ENCODE data around the gene EMP3. TPM values are rescaled to one million over a fixed set of nuclear protein-coding genes. Genes with fewer than 3 reads are reported as not detected.

EMP3 gene
- total RNA-seq, 1 donor = 185 TPM

DNA sequence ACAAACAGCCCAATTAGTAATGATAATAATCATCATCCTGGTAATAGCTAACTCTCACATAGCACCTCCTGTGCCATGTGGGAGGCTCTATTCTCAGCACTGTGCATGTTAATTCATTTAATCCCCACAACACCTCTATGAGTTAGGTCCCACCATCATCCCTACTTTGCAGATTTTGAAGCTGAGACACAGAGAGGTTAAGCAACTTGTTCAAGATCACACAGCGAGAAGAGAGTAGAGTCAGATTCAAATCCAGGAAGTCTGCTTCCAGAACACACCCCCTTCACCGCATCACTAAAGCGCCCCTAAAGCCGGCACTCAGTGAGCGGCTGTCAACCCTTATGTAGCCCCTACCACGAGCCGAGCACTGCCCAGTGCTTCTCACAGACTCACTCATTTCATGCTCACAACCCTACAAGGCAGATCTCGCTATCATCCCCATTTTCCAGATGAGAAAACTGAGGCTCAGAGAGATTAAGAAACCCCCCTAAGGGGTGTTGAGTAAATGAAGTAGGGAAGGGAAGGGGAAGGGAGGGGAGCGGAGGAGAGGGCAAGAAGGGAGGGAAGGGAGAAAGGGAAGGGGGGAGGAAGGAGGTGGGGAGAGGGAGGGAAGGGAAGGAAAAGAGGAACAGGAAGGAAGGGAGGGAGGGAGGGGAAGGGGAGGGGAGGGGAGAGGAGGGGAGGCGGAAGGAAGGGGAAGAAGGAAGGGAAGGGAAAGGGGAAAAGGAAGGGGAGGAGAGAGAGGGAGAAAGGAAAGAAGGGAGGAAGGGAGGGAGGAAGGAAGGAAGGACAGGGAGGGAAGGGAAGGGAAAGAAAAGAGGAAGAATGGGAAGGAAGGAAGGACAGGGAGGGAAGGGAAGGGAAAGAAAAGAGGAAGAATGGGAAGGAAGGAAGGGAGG, 16.4 kb downstream of the EMP3 start:
- Histone ChIP-seq H3K9me3 (ENCODE audit: low read depth, low read length) (no peaks in the 10 kb centered on the region), H3K4me3 (ENCODE audit: insufficient read depth, low read length) (no peak overlapping the region), H3K27ac (ENCODE audit: low read depth, low read length) (no peak overlapping the region), H3K4me1 (ENCODE audit: insufficient read depth, low read length) (no peaks in the 10 kb centered on the region), H3K79me2 (ENCODE audit: insufficient read depth, low read length) (no peaks in the 10 kb centered on the region), H3K4me2 (ENCODE audit: insufficient read depth, low read length) (no peak overlapping the region), H3K27me3 (ENCODE audit: insufficient read depth, low read length) (no peaks in the 10 kb centered on the region), H2AFZ (ENCODE audit: low read length) (no peak overlapping the region), H4K20me1 (ENCODE audit: insufficient read depth, low read length) (no peaks in the 10 kb centered on the region), H3K36me3 (ENCODE audit: insufficient read depth, low read length) (no peaks in the 10 kb centered on the region)
- DNase-seq (ENCODE audit: insufficient read length, low spot score, missing footprints) = no peak
- TF ChIP-seq, protein P1, sequence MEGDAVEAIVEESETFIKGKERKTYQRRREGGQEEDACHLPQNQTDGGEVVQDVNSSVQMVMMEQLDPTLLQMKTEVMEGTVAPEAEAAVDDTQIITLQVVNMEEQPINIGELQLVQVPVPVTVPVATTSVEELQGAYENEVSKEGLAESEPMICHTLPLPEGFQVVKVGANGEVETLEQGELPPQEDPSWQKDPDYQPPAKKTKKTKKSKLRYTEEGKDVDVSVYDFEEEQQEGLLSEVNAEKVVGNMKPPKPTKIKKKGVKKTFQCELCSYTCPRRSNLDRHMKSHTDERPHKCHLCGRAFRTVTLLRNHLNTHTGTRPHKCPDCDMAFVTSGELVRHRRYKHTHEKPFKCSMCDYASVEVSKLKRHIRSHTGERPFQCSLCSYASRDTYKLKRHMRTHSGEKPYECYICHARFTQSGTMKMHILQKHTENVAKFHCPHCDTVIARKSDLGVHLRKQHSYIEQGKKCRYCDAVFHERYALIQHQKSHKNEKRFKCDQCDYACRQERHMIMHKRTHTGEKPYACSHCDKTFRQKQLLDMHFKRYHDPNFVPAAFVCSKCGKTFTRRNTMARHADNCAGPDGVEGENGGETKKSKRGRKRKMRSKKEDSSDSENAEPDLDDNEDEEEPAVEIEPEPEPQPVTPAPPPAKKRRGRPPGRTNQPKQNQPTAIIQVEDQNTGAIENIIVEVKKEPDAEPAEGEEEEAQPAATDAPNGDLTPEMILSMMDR (IDR thresholded peaks at IDR 0.05; ENCODE audit: extremely low read depth, low read depth, low read length) = no peak

DNA sequence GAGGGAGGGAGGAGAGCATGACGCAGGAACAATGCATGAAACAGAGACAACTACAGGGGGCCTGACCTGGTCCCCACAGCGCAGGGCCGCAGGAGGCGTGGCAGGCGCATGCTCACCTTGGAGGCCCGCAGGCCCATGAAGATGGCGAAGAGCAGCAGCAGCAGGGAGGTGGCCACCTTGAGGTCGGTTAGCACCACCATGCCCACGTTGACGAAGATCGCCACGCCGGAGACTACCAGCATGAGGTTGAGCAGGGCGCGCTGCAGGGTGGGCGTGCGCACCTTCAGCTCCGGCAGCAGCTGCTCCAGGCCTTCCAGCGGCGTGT, 17.0 kb downstream of the EMP3 start:
- TF ChIP-seq, protein P1 (IDR thresholded peaks at IDR 0.05; ENCODE audit: extremely low read depth, low read depth, low read length) = no peak
- Histone ChIP-seq H3K4me2 (ENCODE audit: insufficient read depth, low read length) (no peak overlapping the region), H2AFZ (ENCODE audit: low read length) (no peak overlapping the region), H3K36me3 (ENCODE audit: insufficient read depth, low read length) (no peaks in the 10 kb centered on the region), H3K4me1 (ENCODE audit: insufficient read depth, low read length) (no peaks in the 10 kb centered on the region), H3K4me3 (ENCODE audit: insufficient read depth, low read length) (no peak overlapping the region), H3K9me3 (ENCODE audit: low read depth, low read length) (no peaks in the 10 kb centered on the region), H3K27me3 (ENCODE audit: insufficient read depth, low read length) (no peaks in the 10 kb centered on the region), H3K27ac (ENCODE audit: low read depth, low read length) (no peak overlapping the region), H4K20me1 (ENCODE audit: insufficient read depth, low read length) (no peaks in the 10 kb centered on the region), H3K79me2 (ENCODE audit: insufficient read depth, low read length) (no peaks in the 10 kb centered on the region)
- no peak for DNase-seq (ENCODE audit: insufficient read length, low spot score, missing footprints)

DNA sequence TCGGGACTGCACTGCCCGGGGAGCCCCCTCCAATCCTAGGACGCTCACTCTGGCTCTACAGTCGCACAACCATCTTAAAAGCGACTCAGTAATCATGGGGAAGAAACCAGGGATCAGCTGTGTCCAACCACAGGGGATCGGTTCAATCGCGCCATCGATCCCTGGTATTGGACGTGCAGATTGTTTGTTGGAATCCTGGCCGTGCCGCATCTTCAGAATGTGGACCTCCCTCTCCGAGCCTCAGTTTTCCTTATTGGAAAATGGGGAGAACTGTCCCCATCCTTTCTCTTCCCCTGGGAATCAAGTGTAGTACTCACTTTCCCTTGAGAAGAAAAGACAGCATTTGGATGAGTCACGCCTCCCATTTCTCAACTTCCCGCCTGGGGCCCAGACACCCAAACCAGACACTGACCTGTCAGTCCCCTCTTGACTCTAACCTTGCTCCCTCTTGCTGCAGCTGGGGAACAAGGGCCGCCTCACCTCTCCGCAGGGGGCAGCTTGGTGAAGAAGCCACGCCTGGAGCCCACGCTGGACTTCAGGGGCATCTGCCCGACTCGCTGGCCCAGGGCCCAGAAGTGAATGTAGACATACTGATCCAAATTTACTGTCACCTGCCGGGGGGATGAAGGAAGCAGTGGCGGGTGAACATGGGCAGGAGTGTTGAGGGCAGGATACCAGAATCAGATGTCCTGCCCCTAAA, 17.6 kb downstream of the EMP3 start:
- TF ChIP-seq, protein P1 (IDR thresholded peaks at IDR 0.05; ENCODE audit: extremely low read depth, low read depth, low read length) = no peak
- Histone ChIP-seq H2AFZ (ENCODE audit: low read length) (no peak overlapping the region), H4K20me1 (ENCODE audit: insufficient read depth, low read length) (no peaks in the 10 kb centered on the region), H3K27ac (ENCODE audit: low read depth, low read length) (no peak overlapping the region), H3K27me3 (ENCODE audit: insufficient read depth, low read length) (no peaks in the 10 kb centered on the region), H3K4me1 (ENCODE audit: insufficient read depth, low read length) (no peaks in the 10 kb centered on the region), H3K4me3 (ENCODE audit: insufficient read depth, low read length) (no peak overlapping the region), H3K36me3 (ENCODE audit: insufficient read depth, low read length) (no peaks in the 10 kb centered on the region), H3K4me2 (ENCODE audit: insufficient read depth, low read length) (no peak overlapping the region), H3K9me3 (ENCODE audit: low read depth, low read length) (no peaks in the 10 kb centered on the region), H3K79me2 (ENCODE audit: insufficient read depth, low read length) (no peaks in the 10 kb centered on the region)
- DNase-seq (ENCODE audit: insufficient read length, low spot score, missing footprints) = no peak

DNA sequence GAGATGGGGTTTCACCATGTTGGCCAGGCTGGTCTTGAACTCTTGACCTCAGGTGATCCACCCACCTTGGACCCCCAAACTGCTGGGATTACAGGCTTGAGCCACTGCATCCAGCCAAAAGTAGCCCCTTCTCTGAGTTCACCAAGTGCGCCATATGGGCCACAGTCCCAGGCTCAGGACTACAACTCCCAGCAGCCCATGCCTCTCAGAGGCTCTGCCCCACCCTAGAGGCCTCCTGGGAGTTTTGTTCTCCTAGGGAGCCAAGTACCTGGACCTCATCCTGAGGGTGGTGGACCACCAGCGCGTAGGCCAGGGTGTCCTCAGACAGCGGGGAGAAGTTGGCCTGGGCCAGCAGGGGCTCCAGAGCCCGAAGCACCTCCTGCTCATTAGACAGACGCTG, 19.5 kb downstream of the EMP3 start:
- no peaks in the 10 kb centered on the region for H3K27me3 ChIP-seq (ENCODE audit: insufficient read depth, low read length)
- H3K79me2 ChIP-seq (ENCODE audit: insufficient read depth, low read length) = no peaks in the 10 kb centered on the region
- no peaks in the 10 kb centered on the region for H3K36me3 ChIP-seq (ENCODE audit: insufficient read depth, low read length)
- TF ChIP-seq, protein P1 (IDR thresholded peaks at IDR 0.05; ENCODE audit: extremely low read depth, low read depth, low read length) = no peak
- no peak overlapping the region for H3K4me3 ChIP-seq (ENCODE audit: insufficient read depth, low read length)
- no peak overlapping the region for H3K4me2 ChIP-seq (ENCODE audit: insufficient read depth, low read length)
- no peak overlapping the region for H2AFZ ChIP-seq (ENCODE audit: low read length)
- H3K27ac ChIP-seq (ENCODE audit: low read depth, low read length) = no peak overlapping the region
- H4K20me1 ChIP-seq (ENCODE audit: insufficient read depth, low read length) = no peaks in the 10 kb centered on the region
- H3K9me3 ChIP-seq (ENCODE audit: low read depth, low read length) = no peaks in the 10 kb centered on the region
- DNase-seq (ENCODE audit: insufficient read length, low spot score, missing footprints) = no peak
- H3K4me1 ChIP-seq (ENCODE audit: insufficient read depth, low read length) = no peaks in the 10 kb centered on the region
